GM12864 (cell line): ENCODE data around the gene TIMM10B.

ENCODE experiments used
- DNase-seq: peaks from one replicate; pipeline ENCODE4 v3.0.0-alpha.2; 2011; ENCODE audit warnings: low read depth
- H3K4me3 ChIP-seq: 2 replicates; pipeline ENCODE4 v1.5.1; 2011; ENCODE audit warnings: mild to moderate bottlenecking, low read depth, low read length, control low read depth
- TF ChIP-seq, protein P1 (sequence below): IDR thresholded peaks from 2 replicates; pipeline ENCODE4 v1.5.1; 2011; ENCODE audit warnings: low read depth, mild to moderate bottlenecking, moderate library complexity, low read length, control low read depth, inconsistent platforms; ENCODE audit errors: missing control alignments

The TIMM10B gene, protein sequence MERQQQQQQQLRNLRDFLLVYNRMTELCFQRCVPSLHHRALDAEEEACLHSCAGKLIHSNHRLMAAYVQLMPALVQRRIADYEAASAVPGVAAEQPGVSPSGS

DNA sequence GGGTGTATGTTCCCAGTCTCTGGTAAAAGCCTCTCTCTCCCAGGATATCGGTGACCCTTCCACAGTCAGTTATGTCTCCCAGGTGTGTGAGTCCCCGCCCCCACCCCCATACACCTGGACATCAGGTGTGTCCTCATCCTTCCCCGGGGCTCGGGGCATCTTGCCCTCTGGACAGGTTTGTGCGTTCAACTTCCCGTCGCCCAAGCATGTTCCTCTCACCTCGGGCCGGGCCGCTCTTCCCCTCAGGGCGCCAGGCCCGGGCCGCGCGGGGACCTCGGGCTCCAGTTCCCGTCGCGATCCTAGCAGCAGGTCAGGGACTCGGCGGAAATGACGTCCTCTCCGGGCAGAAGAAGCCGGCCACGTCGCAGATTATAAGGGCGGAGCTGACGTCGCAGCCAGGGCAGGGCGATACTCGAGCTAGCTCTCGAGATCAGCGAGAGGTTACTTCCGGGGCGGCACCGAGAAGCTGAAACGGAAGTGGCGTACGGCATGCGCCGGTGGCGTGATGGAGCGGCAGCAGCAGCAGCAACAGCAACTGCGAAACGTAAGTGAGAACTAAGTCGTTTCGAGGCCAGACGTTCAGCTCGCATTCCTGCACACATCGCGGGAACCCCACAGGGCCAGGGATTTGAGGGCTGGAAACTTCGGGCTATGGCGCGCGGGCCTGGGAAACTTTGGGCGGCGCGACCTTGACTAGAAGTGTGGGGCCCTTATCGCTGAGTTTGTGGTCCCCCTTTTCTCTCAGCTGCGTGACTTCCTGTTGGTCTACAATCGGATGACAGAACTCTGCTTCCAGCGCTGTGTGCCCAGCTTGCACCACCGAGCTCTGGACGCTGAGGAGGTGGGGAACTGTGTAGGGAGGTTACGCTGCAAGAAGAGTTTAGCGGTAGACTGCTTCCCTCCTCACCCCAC lies at the start of gene TIMM10B, which contains the start of gene ARFIP2:
TIMM10B (plus strand) TSS at position 490 of the 912 bp plus-strand sequence; CDS start at position 506, 16 bp downstream.
ARFIP2 (minus strand) TSS at position 320 of the 912 bp plus-strand sequence. CDS start 910 bp downstream, outside the sequence.
- TF ChIP-seq, protein P1, sequence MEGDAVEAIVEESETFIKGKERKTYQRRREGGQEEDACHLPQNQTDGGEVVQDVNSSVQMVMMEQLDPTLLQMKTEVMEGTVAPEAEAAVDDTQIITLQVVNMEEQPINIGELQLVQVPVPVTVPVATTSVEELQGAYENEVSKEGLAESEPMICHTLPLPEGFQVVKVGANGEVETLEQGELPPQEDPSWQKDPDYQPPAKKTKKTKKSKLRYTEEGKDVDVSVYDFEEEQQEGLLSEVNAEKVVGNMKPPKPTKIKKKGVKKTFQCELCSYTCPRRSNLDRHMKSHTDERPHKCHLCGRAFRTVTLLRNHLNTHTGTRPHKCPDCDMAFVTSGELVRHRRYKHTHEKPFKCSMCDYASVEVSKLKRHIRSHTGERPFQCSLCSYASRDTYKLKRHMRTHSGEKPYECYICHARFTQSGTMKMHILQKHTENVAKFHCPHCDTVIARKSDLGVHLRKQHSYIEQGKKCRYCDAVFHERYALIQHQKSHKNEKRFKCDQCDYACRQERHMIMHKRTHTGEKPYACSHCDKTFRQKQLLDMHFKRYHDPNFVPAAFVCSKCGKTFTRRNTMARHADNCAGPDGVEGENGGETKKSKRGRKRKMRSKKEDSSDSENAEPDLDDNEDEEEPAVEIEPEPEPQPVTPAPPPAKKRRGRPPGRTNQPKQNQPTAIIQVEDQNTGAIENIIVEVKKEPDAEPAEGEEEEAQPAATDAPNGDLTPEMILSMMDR, result no peak
- peak within 1 kb of the TSS; percentile 98 for H3K4me3 ChIP-seq
- peak; percentile 93 for DNase-seq

DNA sequence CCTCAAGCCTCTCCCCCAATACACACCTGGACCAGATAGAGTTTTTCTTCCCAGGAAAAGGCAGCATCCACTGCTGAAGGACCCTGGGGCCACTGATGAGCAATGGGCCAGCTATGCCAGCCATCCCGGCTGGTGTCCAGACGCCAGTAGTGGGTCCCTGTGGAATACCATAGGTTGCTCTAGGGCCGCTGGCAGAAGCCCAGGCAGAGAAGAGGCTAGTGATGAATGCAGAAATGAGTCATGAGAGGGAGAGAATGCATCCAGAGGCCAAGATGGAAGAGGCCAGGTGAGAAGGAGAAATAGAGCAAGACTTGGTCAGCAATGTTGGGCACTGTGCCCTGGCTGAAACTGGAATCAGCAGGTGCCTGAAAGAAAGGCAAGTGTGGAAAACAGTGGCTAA lies 49.4 kb upstream of the TIMM10B start:
- no peak for DNase-seq
- TF ChIP-seq, protein P1, result no peak

DNA sequence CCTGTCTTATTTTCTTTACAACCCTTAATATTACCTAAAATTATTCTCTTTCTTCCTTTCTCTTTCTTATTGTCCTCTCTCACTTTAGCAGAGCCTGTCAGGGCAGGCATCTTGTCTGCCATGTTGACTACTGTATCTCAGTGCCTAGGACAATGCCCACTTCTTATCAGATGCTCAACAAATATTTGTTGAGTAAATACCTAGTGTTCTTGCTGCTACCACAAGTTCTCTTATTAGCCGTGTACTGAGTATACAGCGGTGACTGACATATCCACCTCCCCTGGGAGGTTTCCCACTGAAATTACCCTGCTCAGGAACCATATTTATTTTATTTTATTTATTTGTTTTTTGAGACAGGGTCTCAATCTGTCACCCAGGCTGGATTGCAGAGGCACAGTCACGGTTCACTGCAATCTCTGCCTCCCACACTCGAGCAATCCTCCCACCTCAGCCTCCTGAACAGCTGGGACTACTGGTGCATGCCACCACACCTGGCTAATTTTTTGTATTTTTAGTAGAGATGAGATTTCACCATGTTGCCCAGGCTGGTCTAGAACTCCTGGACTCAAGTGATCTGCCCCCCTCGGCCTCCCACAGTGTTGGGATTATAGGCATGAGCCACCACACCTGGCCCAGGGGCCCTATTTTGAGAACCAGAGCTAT lies 47.2 kb upstream of the TIMM10B start:
- TF ChIP-seq, protein P1, result no peak
- no peak overlapping the region for H3K4me3 ChIP-seq
- no peak for DNase-seq

More for the DNA sequence above, 49.4 kb upstream of the TIMM10B start:
- H3K4me3 ChIP-seq, result no peak overlapping the region

DNA sequence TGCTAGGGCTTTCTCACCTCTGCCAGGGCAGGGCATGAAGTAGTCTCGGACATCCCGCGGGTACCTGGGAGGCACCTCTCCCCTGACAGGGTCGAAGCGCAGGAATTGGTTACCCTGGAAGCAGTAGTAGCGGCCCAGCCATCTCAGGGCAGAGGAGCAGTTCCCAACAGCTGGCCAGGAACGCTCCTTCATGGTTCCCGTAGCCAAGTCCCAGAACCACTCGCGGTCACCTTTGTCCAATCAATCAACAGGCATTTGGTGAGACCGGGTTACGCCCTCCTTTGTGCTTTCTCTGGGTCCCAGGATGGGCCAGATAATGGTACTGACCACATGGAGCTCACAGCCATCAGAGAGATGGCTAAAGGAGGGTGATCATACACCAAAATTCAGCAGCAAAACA lies 43.9 kb upstream of the TIMM10B start:
- H3K4me3 ChIP-seq, result no peak overlapping the region
- TF ChIP-seq, protein P1, result no peak
- no peak for DNase-seq

DNA sequence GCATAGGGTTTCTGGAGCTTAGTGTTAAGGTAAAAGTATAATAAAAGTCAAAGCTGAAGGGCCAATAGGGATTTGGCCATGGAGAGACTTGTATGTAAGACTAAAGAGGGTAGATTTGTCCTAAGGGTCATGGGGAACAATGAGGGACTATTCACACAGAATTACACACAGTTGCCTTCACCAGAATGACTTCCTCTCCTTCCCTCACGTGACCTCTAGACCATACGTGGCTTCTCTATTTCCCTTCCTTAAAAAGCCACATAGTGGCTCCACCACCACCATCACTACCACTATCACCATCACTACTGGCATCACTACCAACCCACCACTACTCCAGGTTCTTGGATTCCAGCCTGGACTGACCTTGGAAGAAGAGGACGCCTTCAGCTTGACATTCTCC lies 43.3 kb upstream of the TIMM10B start:
- no peak for DNase-seq
- TF ChIP-seq, protein P1, result no peak
- H3K4me3 ChIP-seq, result no peak overlapping the region

DNA sequence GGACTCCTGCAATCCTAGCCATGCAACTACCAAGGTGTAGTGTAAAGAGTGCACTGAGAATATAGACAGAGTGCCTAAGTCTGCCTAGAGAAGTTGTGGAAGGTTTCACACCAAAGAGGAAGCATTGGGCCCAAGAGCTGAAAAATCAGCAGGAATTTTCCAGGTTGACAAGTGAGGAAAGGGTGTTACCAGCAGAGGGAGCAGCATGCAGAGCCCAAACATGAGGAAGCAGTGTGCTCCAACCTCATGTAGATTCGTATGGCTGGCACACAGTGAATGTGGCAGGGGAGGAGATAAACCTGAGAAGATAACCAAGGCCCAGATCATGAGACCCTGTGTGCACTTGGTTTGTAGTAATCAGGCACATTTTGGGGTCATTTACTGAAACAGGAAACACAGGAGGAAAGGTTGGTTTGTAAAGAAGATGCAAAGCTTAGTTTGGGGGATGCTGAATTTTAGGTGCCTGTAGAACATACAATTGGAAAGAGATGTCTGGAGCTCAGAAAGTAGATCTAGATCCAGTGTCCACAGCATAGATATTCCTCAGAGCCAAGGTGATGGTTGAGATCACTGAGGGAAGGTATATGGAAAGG lies 42.2 kb upstream of the TIMM10B start:
- no peak overlapping the region for H3K4me3 ChIP-seq

More for the DNA sequence above, 42.2 kb upstream of the TIMM10B start:
- TF ChIP-seq, protein P1, result peak; percentile 66
- no peak for DNase-seq
